Activated T-cell treated with anti-CD3 and anti-CD28 coated beads for 48 hours (primary cell): ENCODE data around the gene SNHG17.
"Not testable (repeated sequence)": the region's sequence is repeated elsewhere in the genome, so short reads cannot be mapped to it uniquely, and the experiment has no call there.

Experiments used
- DNase-seq: peaks from one replicate; pipeline ENCODE4 v3.0.0-alpha.2; 2020; ENCODE audit warnings: low read depth

Gene SNHG17

GRCh38 chr20:38447931-38448675 lies 13.0 kb upstream of the SNHG17 start:
- no peak for DNase-seq

DNA sequence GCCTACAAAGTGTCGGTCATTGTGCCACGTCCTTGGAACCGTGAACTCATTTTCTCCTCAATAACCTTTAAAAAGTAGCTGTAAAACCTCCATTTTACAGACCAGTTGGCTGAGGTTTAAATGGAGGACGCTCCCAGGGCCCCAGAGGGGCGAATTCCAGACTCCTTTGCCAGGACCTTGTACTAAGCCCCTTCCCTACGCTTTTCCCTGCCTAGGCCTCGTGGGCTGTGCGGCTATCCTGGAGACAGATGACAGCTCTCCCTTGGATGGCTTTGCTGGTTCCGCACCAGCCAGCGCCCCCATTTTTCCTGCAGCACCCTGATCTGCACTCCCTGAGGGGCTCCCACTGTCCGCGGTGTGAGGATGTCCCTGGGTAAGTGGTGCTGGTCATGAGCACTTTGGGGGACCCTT lies 12.1 kb upstream of the SNHG17 start:
- DNase-seq = no peak

DNA sequence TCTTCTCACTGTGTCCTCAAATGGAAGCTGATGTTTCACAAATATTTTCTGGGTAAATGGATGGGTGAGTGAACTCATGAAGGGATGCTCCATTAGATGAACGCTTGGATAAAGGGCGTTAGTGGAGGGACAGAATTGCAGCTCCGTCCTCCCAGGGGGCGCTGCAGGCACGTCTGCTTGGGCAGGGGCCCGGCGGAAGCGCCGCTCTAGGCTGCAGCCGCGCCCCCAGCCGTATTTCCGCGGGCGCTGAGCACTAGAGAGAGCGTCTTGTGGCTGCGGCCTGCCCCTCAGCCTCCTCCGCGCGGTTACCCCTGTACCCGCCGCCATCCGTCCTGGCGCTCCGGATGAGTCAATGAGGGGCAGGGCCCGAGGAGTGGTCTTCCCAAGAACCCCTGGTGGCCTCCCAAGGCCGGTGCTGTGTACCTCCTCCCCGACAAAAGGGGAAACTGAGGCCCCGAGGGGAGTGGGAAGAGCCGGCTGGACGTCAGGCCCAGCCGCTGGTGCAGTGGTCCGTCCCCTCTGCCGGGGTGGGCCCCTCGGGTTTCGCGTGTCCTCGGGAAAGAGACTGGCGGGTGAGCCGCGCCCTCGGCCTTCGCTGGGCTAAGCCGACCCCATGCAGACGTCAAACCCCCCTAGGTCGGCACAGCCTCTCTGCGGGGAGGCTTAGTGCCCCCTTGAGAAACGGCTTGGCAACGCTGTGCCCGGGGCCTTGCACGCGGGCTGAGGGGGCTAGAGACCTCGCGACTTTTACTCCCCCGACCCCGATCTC lies 11.5 kb upstream of the SNHG17 start:
- peak; percentile 94 for DNase-seq

DNA sequence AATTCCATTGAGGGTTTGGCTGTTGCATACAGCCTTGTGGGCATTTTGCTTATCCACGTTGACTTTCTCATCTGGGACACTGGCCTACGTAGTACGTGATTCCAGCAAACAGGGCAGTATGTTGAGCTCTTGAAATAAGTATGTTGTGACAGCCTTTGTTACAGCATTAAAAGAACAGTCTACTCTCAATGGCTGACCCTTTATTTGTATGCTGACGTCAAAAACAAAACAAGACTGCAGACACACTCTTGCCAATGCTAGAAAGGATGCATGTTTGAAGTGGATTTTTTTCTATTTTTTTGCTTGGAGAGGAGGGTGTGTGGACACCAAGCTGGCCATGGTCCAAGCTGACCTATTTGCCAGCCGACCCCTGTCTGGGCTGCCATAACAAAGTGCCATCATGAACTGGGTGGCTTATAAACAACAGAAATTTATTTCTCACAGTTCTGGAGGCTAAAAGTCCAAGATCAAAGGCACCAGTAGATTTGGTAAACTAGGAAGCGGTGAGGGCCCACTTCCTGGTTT lies 10.8 kb upstream of the SNHG17 start:
- no peak for DNase-seq

- no peak for DNase-seq
Observed at GRCh38 chr20:38445381-38445796, 10.3 kb upstream of the SNHG17 start.

GRCh38 chr20:38441916-38442315 lies 6.8 kb upstream of the SNHG17 start:
- no peak for DNase-seq

- not testable (repeated sequence) for DNase-seq
Observed at GRCh38 chr20:38441110-38441509, 6.0 kb upstream of the SNHG17 start.

GRCh38 chr20:38437796-38438195 lies 2.7 kb upstream of the SNHG17 start:
- no peak for DNase-seq

GRCh38 chr20:38435555-38435939 lies 419 bp upstream of the SNHG17 start:
- DNase-seq = no peak

DNA sequence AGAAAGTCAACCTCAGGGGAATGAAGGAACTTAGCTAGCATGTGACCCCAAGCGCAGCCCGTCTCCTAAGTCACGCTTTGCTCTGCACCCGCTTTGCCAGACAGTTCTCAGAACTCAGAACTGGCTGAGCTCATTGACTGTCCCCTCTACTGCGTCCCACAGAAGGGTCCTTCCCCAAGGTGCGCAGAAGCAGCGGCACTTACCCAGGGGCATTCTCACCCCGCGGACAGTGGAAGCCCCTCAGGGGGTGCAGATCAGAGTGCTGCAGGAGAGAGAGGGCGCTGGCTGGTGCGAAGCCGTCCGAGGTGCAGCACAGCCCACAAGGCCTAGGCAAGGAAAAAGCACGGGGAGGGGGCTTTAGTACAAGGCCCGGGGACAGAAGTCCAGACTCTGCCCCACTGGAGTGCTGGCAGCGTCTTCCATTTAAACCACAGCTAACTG lies 807 bp downstream of the SNHG17 start:
- no peak for DNase-seq

DNA sequence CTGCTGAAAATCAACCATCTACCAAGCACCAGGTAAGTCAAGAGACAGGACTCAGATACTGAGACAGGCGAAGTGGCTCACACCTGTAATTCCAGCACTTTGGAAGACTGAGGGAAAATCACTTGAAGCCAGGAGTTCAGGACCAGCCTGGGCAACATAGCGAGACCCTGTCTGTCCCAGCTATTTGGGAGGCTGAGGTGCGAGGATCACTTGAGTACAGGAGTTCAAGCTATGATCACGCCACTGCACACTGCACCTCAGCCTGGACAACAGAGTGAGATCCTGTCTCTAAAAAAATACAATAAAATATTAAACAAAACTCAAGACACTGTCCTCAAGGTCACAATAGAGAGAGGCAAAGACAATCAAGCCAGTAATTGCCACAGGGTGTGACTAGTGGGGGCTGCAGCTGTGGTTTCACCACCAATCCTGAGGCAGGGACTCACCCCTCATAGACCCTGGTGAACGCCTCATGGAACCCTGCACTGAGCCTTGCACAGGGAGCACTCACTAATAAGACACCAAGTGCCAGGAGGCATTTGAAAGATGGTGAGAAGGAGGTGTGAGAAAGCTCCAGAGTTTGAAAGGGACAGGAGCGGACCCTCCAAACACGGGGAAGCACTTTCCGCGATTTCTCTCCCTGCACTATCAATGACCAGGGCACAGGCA lies 1.7 kb downstream of the SNHG17 start:
- no peak for DNase-seq

GRCh38 chr20:38432870-38433269 lies 2.3 kb downstream of the SNHG17 start:
- not testable (repeated sequence) for DNase-seq

DNA sequence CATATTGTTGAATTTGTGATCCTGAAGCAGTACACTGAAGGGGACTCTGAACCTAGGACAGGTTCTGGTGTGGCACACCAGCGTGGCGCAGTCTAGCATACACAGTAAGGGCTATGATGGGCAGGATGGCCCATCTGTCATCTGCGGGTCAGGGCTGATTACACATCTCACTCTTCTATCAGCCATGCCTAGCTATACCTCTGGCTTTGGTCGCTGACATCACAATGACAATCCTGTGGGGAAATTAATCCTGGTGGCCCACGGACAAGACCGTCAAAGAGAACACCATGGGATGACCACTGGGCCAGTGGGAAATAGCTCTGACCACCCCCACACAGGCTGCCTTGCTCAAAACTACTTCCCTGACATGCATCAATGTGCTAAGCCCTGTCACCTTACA lies 2.8 kb downstream of the SNHG17 start:
- DNase-seq = no peak

DNA sequence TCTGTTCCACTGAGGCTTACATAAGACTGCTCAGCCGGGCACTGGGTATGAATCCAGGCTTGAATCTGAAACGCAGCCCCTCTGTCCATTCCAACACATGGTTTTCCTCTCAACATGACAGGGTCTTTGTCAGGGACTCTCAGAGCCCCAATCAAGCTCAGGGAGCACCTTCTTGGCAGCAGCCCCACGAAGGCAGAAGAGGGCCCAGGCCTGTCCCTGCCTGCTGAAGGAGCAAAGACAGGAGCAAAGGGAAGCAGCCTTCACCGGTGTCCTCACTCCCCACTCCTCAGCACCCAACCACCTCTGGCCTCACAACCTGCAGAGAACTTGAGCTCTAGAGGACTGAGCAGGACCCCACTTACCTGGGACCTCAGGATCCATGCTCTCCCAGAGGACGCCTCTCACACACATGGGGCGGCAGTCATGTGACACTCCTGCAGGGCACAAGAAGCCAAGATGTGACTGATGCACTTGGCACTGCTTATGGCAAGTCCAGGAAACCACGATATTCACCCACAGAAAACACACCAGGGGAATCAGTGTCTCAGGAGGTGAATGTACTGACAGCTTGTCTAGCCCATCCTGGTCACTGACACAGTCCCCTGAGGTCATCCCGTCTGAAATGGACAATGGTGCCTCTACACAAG lies 4.3 kb downstream of the SNHG17 start:
- no peak for DNase-seq

GRCh38 chr20:38429301-38429700 lies 5.8 kb downstream of the SNHG17 start:
- no peak for DNase-seq

DNA sequence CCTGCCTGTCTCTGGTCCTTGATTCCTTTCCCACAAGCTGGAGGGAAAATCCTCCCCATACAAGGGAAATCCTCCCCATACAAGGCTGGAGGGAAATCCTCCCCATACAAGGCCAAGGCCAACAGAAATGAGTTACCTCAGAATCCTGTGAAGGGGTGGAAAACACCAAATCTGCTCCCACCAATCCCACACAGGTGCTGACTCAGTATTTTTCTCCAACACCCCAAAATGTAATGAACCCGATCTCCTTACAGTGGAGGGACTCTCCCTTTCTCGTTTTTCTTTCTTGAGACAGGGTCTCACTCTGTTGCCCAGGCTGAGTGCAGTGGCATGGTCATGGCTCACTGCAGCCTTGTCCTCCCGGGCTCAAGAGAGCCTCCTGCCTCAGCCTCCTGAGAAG lies 6.3 kb downstream of the SNHG17 start:
- no peak for DNase-seq

- DNase-seq = no peak
Observed at GRCh38 chr20:38427655-38428023, 7.5 kb downstream of the SNHG17 start.

- peak; percentile 38 for DNase-seq
Observed at GRCh38 chr20:38426006-38426897, 8.9 kb downstream of the SNHG17 start.

DNA sequence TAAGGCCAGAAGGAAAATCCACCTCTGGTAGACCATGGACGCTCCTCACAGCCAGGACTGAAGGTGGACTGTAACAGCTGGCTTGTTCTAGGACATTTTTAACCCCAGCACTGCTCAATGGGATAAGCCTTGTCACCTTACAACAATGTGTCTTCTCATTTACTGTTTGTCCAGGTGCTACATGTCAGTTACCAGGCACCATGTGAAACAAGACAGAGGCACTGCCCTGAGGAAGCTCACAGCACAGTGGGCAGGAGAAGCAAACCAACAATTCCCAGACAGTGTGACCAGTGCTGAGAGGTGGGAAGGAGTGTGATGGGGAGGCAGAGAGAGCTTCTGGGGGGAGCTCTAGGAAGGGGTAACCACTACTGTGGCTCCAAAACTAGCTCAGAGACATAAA lies 10.7 kb downstream of the SNHG17 start:
- DNase-seq = no peak

DNA sequence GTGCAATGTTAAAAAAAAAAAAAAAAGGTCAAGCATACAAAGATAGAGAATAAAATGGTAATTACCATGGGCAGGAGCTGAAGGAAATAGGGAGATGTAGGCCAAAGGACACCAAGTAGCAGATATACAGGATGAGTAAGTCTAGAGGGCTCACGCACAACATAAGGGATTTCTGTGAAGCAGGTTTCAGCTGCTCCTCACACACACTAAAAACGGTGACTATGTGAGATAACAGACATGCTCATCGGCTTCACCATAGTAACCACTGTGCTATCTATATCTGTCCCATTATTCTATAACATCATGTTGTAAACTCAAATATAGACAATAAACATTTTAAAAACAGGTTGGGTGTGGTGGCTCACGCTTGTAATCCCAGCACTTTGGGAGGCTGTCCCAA lies 11.6 kb downstream of the SNHG17 start:
- DNase-seq = no peak

- no peak for DNase-seq
Observed at GRCh38 chr20:38421915-38422314, 13.2 kb downstream of the SNHG17 start.
